GM19238 (cell line): Measurements from ENCODE around the gene ATXN2.

Source experiments
- DNase-seq: peaks from one replicate; pipeline ENCODE4 v3.0.0; 2011; ENCODE audit warnings: low spot score; ENCODE audit not compliant: insufficient read length

The ATXN2 gene

GRCh38 chr12:111438481-111438880 lies 160.6 kb downstream of the ATXN2 start:
- no peak for DNase-seq

- DNase-seq, result no peak
Measured at GRCh38 chr12:111437816-111438454, 161.2 kb downstream of the ATXN2 start.

- DNase-seq, result no peak
Measured at GRCh38 chr12:111436811-111437210, 162.3 kb downstream of the ATXN2 start.

- no peak for DNase-seq
Measured at GRCh38 chr12:111436266-111436665, 162.8 kb downstream of the ATXN2 start.

GRCh38 chr12:111435661-111436201 lies 163.4 kb downstream of the ATXN2 start:
- DNase-seq, result no peak

- DNase-seq, result no peak
Measured at GRCh38 chr12:111434680-111435338, 164.3 kb downstream of the ATXN2 start.

GRCh38 chr12:111434049-111434448 lies 165.1 kb downstream of the ATXN2 start:
- no peak for DNase-seq

GRCh38 chr12:111431772-111432171 lies 167.3 kb downstream of the ATXN2 start:
- no peak for DNase-seq

GRCh38 chr12:111430433-111431353 lies 168.4 kb downstream of the ATXN2 start:
- DNase-seq, result no peak

GRCh38 chr12:111429828-111430432 lies 169.2 kb downstream of the ATXN2 start:
- no peak for DNase-seq

- DNase-seq, result no peak
Measured at GRCh38 chr12:111428728-111429175, 170.4 kb downstream of the ATXN2 start.

GRCh38 chr12:111428081-111428727 lies 170.9 kb downstream of the ATXN2 start:
- no peak for DNase-seq

- no peak for DNase-seq
Measured at GRCh38 chr12:111427417-111428074, 171.6 kb downstream of the ATXN2 start.

GRCh38 chr12:111426344-111427185 lies 172.6 kb downstream of the ATXN2 start:
- no peak for DNase-seq

- no peak for DNase-seq
Measured at GRCh38 chr12:111425655-111426054, 173.5 kb downstream of the ATXN2 start.

GRCh38 chr12:111424793-111425251 lies 174.3 kb downstream of the ATXN2 start:
- DNase-seq, result no peak

- no peak for DNase-seq
Measured at GRCh38 chr12:111424189-111424792, 174.8 kb downstream of the ATXN2 start.

- DNase-seq, result no peak
Measured at GRCh38 chr12:111420494-111420893, 178.6 kb downstream of the ATXN2 start.

GRCh38 chr12:111419784-111420183 lies 179.3 kb downstream of the ATXN2 start:
- DNase-seq, result no peak
